ENCODE data around the gene CCR5. TPM values are rescaled to one million over a fixed set of nuclear protein-coding genes. Genes with fewer than 3 reads are reported as not detected.
"Not testable (repeated sequence)": the region's sequence is repeated elsewhere in the genome, so short reads cannot be mapped to it uniquely, and the experiment has no call there.

CCR5 gene
- total RNA-seq, 1 donor, result not detected

GRCh38 chr3:46381625-46382024, 10.9 kb downstream of the CCR5 start:
- no peak for DNase-seq (ENCODE audit: low read depth)
- no peak overlapping the region for H3K4me3 ChIP-seq (ENCODE audit: low read depth, low read length)
- TF ChIP-seq CTCF (IDR thresholded peaks at IDR 0.05; ENCODE audit: insufficient read depth, low read length), result no peak

- H3K4me3 ChIP-seq (ENCODE audit: low read depth, low read length), result no peak overlapping the region
- no peak for TF ChIP-seq CTCF (IDR thresholded peaks at IDR 0.05; ENCODE audit: insufficient read depth, low read length)
- no peak for DNase-seq (ENCODE audit: low read depth)
These were observed 12.6 kb downstream of the CCR5 start for GRCh38 chr3:46383211-46383950.

- no peak overlapping the region for H3K4me3 ChIP-seq (ENCODE audit: low read depth, low read length)
- TF ChIP-seq CTCF (IDR thresholded peaks at IDR 0.05; ENCODE audit: insufficient read depth, low read length), result no peak
- DNase-seq (ENCODE audit: low read depth), result no peak
These were observed 13.2 kb downstream of the CCR5 start for GRCh38 chr3:46383951-46384330.

- H3K4me3 ChIP-seq (ENCODE audit: low read depth, low read length), result no peak overlapping the region
- DNase-seq (ENCODE audit: low read depth), result no peak
- TF ChIP-seq CTCF (IDR thresholded peaks at IDR 0.05; ENCODE audit: insufficient read depth, low read length), result no peak
These were observed 15.5 kb downstream of the CCR5 start for GRCh38 chr3:46386205-46386604.

GRCh38 chr3:46388847-46389246, 18.1 kb downstream of the CCR5 start:
- H3K4me3 ChIP-seq (ENCODE audit: low read depth, low read length); DNase-seq (ENCODE audit: low read depth): not testable (repeated sequence)

GRCh38 chr3:46389306-46389705, 18.6 kb downstream of the CCR5 start:
- no peak for TF ChIP-seq CTCF (IDR thresholded peaks at IDR 0.05; ENCODE audit: insufficient read depth, low read length)
- no peak overlapping the region for H3K4me3 ChIP-seq (ENCODE audit: low read depth, low read length)
- no peak for DNase-seq (ENCODE audit: low read depth)

- not testable (repeated sequence) for DNase-seq (ENCODE audit: low read depth); H3K4me3 ChIP-seq (ENCODE audit: low read depth, low read length)
These were observed 20.8 kb downstream of the CCR5 start for GRCh38 chr3:46391526-46391925.

GRCh38 chr3:46393011-46393410, 22.3 kb downstream of the CCR5 start:
- no peak for TF ChIP-seq CTCF (IDR thresholded peaks at IDR 0.05; ENCODE audit: insufficient read depth, low read length)
- H3K4me3 ChIP-seq (ENCODE audit: low read depth, low read length), result no peak overlapping the region
- DNase-seq (ENCODE audit: low read depth), result no peak
